Hematopoietic multipotent progenitor cell treated with erythropoietin and hydrocortisone succinate and interleukin-3 and kit ligand, for 15 days (in vitro differentiated cells): ENCODE data around the gene ARHGAP27.

ENCODE experiments used
- DNase-seq: peaks from one replicate; pipeline ENCODE4 v3.0.0-alpha.2; 2015; ENCODE audit warnings: low spot score

ARHGAP27 gene

DNA sequence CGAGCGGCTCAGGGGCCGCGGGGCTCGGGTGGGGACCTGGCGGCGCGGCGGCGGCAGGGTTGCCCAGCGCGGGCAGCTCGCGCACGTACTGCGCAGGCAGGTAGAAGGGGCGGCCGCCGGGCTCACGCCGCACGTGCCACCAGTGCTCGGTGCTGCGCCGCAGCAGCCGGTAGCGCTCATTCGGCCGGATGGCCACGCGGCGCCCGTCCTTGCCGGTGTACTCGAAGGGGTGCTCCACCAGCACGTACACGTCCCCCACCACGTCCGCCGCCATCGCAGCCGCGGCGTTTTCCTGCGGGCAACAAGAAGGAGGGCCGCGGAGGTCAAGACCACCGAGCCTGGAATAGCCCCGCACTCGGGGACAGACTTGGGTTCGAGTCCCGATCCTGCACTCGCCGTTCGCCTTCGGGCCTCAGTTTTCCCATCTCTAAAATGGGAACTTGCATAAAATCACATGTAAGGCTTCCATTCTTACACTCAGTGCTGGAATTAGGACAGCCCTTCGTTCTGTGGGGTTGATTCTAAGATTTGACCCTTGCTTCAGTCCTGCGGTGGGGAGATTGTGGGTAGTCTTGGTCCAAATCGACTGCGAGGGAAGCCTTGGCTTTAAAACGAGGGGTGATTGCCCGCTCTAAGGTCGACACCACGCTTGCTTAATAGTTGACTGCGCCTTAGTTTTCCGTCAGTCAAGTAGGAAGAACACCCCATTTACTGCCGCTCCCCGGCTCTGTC, 2.5 kb downstream of the ARHGAP27 start:
- DNase-seq, result no peak

DNA sequence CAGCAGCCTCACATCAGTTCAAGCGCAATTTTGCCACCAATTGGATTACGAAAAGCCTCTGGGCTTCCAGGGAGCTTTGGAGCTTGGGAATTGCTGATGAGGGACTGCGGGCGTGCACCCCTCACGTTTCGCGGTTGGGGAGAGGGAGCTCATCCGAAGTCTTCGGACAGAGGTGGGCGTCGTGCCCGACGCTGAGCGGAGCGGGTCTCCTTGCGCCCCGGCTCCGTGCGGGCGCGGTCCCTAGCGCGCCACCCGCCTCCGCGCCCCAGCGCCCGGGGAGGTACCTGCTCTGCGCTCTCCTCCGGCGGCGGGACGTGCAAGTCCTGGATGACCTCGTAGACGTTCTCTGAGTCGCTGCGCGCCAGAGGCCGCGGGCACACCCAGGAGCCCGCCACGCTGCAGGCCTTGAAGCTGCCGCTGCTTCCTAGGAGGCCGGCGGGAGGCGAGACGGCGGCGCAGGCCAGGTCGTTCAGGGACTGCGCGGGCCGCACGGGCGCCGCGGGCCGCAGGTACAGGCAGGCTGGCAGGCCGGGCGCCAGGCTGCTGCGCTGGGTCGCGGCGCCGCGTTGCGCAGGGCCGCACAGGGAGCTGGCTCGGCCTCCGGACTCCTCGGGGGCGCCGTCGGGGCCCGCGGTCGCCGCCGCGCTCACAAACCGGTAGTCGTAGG, 3.2 kb downstream of the ARHGAP27 start:
- no peak for DNase-seq

DNA sequence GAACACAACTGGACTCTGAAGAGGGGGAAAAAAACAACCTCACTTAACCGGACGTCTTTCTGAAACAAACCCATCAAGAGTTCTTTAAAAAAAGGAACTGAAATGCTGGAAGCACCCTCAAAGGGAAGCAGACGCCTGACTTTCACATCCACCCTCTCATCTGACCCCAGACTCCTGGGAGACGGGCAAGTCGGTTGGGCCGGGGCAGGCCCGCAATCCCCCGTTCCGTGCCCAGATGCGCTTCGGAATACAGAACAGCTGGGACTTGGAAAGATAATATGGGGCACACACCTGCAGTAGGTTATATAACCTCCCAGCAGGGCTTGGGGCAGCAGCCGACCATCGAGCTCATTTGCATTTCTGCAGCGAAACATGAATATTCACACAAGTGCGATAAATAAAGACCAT, 3.7 kb downstream of the ARHGAP27 start:
- DNase-seq, result no peak

DNA sequence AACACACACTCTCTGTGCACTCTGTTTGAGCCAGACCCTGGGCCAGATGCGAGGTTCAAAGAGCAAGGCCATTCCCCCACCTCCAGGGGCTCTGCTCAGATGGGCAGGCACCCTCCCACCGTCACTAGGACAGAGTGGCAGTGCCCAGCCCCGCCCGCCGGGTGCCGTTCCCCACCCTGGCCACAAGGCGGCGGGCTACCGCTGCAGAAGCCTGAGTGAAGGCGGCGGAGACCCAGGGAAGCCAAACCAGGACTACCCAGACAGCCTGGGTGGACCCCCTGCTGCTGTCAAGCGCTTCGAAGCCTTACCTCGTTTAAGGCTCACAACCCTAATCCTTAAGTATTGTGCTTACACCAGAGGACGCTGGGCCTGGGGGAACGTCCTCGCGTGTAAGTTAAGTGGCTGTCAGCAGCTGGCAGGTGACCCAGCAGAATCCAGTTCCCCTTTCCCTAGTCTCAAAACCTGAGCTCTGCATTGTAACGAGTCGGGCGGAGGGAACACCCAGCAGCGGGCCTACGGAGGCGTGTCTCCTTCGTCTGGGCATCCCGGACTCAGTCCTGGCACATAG, 4.5 kb downstream of the ARHGAP27 start:
- peak; percentile 68 for DNase-seq

DNA sequence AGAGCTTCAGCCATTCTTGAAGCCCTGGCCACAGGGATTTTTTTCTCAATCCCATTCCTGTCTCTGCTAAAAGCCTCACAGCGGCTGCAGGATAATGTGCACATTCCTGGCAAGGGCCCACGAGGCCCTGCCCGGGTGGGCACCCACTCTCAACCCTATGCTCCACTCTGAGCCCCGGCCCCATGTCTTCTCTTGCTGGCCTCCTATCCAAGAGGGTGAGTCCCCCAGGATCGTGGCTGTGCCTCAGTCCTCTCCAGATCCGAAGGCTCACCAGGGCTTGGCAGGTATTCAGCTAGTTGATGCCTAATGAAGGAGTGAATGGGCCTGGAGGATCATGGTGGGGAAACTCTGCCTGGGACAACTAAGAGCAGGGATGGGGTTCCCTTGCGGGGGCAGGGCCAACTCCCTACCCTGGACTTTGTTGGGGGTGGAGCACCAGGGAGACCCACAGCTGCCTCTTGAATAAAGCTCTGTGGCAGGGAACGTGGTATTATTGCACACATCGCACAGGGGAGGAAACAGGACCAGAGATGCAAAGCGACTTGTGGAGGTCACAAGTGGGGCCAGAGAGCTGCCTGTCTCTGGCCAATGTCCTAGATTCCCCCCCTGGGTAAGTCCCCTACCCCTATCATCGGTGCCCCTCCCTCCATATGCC, 5.4 kb downstream of the ARHGAP27 start:
- DNase-seq, result no peak

DNA sequence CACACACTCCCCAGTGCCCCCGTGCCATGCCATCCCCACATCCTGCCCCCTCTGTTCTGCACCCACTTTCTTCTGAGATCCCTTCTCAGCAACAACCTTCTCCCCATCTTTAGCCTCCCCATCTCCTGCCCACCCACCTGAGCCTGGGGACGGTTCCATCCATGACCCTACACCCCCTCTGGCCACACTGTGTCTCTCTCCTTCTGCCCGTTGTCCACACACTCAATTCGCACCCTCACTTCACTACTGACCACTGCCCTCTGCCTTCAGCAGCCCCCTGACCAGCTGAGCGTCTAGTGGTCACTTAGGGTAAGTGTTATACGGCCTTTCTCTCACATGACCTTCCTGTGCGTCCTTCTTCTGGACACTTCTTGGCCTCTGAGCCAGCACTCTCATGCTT, 6.1 kb downstream of the ARHGAP27 start:
- no peak for DNase-seq

DNA sequence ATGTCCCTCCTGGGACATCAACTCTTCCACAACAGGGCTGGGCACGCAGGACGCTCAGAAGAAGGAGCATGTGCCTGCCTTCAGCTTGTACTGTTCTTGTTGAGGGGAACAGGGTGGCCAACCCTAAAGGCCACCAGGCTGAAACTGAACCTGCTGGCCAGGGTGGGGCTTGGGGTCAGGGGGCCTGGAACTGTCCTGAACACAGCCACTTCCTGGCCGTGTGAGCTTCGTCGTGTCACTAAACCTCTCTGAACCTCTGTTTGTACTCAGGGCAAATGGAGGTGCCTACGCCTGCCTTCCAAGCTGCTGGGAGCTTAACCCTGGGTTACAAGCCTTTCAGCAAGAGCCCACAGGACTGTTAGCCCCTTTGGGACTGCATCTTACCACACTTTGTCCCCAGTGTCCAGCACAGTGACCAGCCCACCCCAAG, 6.7 kb downstream of the ARHGAP27 start:
- no peak for DNase-seq

DNA sequence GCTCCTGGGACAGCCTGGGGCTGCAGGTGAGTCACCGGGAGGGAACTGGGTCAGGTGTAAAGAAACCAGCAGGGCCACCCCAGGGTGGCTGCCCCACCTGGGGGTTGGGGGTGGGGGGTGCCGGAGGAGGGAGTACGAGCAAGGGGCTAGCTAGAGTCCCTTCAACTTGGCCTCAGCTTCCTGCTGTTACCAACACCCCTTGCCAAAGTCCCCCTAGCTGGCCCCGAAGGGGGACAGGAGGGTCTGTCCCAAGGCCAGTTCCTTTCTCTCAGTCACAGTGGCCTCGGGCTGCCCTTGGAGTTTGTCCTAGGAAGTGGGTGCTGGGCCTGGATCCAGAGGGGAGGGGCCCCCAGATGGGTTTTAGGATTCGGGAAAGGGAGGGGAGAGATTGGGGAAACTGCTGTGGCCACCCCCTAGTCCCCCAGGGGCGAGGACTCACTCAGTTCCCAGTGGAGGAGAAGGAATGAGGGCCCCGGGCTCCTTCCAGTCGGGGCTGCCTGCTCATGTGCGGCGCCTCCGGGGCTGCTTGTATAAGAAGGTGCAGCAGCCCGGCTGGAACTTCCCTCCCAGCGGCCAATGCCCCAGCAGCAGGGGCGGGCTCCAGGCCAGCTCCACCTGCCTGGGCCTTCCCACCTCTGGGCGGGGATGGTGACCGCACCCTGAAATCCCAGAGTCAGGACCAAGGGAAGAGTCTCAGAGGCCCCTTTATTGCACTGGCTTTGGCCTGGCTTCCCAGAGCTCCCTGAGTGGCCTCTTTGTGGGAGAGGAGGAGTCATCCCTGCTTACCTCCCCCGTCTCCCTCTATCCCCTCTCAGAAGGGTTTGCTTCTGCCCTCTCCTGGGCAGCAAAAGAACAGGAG, 7.3 kb downstream of the ARHGAP27 start:
- no peak for DNase-seq

DNA sequence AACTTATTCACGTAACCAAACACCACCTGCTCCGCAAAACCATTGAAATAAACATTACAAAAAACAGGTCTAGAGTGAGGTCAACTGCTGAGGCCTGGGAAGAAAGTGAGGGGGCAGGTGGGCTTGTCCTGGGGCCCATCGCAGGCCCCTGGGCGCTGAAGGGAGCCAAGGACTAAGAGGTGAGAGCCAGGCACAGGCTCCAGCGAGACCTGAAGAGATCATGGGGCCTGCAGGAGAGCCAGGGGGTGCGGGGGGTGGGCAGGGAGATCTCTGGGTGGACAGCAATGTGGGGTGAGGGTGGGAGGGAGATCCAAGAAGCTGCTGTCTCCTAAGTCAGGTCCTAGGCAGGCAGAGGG, 7.9 kb downstream of the ARHGAP27 start:
- no peak for DNase-seq

DNA sequence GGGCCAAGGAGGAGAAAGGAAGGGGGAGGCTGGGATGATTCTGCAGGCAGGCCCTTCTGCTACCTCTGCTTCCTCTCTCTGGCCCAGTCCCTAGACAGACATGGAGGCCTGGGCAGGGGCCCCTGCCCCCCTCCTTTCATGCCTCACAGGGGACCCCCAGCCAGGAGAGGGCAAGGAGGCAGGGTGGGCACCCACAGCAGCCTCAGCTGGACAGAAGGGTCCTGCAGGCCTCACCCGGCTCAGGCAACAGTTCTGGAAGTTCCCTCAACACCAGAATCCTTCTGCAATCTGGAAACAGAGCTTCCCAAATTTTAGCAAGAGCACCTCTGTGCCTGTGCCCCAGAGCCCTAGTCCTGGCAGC, 8.7 kb downstream of the ARHGAP27 start:
- no peak for DNase-seq

DNA sequence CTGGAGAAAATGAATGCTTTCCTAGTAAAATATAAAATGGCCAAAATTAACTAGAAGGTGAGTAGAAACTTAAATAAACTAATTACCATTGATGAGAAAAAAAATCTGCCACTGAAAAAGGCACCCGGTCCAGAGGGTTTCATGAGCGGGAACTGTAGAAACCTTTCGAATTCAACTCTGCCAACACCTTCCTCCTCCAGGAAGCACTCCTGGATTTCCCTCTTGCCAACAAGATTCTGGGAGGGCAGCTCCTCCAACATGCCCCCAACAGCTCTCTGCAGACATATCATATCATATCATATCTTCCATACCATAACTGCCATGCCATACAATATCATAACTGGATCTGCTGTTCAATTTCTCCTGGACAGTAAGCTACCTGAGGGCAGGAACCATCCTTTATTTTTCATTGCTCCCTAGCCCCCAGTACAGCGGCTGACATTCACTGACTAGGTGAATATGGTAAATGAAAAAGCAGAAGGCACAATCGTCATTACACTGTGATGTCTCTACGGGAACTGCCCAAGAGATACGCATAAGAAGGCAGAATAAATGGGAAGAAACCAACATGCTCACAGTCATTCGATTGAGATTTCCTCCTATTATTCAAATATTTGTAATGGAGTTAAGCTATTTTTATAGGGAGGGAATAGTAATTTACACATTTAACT, 9.2 kb downstream of the ARHGAP27 start:
- no peak for DNase-seq

DNA sequence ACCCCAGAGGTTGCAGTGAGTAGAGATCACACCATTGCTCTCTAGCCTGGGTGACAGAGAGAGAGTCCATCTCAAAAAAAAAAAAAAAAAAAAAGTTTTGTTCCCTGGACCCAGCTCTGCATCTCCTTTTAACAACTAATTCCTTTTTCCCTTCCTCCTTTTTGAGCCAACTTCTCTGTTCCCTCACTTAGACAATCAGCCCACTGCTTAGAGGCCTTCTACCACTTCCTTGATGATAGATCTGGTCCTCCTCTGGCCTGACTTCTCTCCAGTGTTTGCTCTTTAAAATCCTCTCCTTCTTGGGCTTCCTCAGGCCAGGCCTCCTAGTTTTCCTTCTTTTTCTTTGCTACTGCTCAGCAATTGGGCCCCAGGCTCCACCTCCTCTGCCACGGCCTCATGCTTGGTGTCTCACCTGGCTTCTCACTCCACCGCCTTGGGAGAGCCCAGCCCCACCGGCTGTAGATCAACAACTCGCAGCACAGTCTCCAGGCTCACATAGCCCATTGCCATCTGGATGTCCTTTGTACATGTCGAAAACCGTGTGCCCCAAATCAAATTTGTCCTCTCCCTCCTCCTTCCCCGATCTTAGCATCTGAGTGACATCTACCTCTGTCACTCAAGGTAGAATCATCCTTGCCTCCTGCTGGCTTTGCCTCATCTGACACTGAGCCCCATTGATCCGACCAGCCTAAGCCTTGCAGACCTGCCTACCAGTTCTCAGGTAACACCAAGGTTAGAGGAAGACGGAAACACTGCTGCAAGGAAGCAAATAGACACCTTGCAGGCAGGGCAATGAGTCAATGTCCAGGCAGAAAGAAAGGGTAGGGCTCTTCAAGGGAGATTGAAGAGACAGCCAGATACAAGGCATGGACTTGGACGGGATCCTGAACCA, 17.4 kb downstream of the ARHGAP27 start:
- DNase-seq, result no peak

DNA sequence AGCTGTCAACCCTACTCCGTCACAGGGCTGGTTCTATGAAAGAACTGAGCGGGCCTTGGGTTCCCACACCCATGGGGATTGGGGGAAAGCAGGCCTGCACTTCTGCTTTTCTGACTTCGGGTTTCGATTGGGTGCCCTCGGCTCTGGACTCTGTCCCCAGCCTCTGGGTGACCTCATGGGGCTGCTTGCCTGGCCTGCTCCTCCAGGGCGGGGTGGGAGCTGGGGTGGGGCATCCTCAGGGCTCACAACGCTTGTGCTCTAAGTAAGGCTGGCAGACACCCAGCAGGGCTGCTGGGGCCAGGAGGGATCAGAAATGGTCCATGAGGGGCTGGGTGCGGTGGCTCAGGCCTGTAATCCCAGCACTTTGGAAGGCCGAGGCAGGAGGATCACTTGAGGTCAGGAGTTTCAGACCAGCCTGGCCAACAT, 19.2 kb downstream of the ARHGAP27 start:
- DNase-seq, result no peak

DNA sequence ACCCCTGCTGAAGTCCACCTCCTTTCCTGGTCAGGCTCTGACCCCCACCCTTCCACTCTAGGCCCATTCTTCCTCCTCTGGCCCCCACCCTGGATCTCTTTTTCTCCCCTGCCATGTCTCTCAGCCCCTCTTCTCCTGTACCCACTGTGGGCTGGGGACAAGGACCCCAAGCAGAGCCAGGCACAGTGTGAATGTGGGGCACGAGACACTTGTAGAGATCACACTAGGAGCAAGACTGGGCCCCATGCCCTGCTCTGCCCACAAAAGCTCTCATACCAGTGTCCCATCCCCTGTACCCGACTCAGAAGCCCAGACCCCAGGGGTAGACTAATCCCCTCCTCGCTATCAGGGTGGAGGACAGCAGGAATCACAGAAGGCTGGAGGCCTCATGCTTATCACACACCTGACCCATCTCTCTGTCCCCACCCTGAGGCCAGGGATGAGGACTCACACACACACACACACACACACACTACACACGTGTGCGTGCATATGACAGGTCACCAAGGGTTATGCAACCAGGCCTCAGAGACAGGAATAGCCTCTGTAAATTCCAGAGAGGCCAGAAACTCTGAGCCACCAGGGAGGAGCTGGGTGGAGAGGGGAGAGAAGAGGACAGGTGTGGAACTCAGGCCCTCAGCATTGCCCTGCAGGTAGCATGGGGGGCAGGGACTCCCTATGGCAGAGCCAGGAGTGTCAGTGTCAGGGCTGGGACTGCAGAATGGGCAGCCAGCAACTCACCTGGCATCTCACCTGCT, 21.1 kb downstream of the ARHGAP27 start:
- no peak for DNase-seq

DNA sequence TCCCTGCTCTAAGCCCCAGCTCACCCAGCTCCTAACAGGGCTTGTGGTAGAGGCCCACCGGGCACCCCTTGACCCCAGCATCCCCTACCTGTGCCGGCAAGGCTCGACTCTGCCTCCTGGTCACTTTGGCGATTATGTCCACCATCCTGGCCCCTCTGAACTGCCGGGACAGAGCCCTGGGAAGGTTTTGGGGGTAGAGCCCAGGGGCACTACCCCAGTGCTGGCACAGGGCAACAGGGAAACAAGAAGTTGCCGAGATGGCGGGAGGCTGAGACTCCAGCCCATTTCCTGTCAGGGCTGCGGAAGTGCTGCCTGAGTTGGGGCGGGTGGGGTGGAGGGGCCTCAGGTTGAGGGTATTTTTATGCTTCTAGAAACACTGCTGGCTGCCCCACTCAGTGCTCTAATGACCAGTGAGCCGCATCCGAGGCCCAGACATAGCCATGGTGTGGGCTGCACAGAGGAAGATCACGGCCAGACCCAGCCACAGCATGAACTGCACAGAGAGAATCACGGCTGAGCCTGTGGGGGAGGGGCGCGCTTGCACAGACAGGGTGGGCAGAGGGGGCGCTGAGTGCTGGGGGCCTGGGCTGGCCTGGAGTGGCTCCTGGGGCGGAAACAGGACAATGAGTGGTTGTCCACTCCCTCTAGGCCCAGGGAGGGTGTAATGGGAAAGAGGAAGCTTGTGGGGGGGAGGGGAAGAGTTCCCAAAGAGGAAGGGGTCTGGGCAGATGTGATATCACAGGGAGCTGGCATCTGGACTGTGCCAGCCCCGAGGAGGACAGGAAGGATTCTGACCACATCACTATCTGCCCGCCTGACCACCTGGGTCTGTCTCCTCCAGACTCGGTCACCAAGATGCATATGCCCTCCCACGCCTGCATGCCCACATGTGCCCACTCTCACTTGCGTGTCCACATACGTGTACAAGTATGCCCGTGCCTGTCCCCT, 22.3 kb downstream of the ARHGAP27 start:
- no peak for DNase-seq

DNA sequence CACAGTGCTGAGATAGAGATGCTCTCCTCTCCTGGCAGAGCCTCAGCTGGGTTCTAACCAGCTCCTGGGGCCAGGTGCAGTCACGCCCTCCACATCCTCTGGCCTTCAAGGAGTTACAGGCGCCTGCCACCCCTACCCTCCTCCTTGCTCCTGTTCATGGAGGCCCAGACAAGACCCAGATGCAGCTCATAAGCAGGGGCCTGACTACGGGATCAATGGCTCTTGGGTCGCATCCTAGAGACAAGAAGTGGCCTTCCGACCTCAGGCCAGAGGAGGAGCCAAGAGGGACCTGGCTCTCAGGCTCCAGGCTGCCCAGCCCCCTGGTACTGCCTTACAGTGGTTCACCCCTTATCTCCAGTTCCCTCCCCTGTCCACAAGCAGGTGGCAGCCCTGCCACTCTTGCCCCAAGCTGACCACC, 23.0 kb downstream of the ARHGAP27 start:
- DNase-seq, result no peak

DNA sequence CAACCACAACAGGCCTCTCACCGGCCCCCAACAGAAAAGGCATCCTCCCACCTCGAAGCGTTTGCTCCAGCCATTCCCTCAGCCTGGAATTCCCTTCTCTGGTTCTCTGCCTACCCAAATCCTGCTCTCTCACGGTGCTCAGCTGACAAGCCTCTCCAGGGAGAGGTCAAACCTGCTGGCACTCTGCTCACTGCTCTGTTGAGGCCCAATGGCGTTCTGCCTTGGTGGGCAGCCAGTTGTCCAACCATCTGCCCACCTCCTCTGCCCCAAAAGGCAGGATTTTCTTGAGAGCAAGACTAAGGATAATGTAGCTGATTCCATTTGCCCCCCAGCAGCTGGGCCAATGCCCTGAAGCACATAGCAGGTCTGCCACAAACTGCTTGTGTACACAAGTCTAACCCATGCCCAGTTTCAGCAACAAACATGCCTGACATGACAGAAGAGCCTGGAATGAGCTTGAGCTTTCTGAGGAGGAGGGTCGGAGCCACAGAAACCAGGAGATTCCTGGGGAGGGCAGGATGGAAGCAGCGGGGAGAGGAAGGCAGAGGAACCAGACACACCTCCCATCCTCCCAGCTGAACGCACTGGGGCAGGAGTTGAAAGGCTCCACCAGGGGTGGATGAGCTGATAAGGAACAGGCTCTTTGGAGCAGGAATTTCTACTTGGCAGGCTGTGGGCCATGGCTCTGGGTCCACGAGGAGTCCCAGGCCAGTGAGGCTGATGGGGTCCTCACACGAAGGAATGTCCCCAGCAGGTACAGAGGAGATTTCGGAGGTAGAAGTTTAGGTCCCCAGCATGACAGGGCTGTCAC, 23.9 kb downstream of the ARHGAP27 start:
- DNase-seq, result no peak

DNA sequence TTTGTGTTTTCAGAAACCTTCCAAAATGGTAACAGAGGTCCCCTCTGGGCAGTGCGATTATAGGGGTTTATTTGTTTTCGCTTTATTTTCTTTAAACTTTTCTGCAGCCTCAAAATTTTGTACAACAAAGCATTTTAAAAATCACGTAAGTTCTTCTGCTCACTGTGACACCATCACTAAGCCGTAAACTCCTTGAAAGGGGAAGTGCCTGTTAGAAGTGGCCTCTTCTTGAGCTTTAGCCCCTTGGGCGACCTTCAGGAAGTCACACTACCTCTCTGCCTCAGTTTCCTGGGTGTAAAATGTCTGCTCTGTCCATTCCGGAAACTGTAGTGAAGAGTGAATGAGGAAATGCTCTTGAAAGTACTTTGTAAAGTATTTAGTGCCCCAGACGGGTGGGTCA, 26.6 kb downstream of the ARHGAP27 start:
- no peak for DNase-seq
